NCI-H526 treated with DMSO at 0.1 percent for 48 hours (cell line): Measurements from ENCODE around the gene UCK1.

Experiments
- DNase-seq: peaks from one replicate; lab custom pipeline; 2025; lab: John Stamatoyannopoulos, UW

The UCK1 gene

GRCh38 chr9:131476777-131477345 lies 54.2 kb downstream of the UCK1 start:
- DNase-seq: no peak

GRCh38 chr9:131475956-131476776 lies 54.9 kb downstream of the UCK1 start:
- no peak for DNase-seq

- DNase-seq: no peak
Measured at GRCh38 chr9:131475111-131475955, 55.7 kb downstream of the UCK1 start.

- no peak for DNase-seq
Measured at GRCh38 chr9:131474711-131475110, 56.4 kb downstream of the UCK1 start.

GRCh38 chr9:131473891-131474290 lies 57.2 kb downstream of the UCK1 start:
- no peak for DNase-seq
